GM18858 (cell line): ENCODE data around the gene HK1.

Experiments used
- ATAC-seq: cut with Tn5 transposase; IDR thresholded peaks from one replicate; pipeline ENCODE4 v1.9.1; 2021; ENCODE audit not compliant: unreplicated experiment

HK1 gene

DNA sequence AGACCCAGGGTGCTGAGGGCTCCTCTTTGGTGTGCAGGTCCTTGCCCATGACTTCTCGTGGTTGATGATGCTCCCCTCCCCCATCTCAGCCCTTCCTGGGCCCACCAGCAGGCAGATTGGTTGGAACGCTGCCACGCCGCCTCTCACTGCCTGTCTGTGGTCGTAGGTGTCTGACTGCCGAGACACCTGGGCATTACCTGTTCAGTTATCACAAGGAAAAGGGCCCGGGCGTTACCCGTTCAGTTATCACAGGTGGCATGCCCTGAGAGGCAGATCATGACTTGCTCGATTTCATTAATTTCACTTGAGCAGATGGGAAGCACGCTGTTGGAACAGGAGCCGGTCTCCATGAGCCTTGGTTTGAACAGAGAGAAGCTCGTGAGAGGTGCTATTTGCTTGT, 95.9 kb downstream of the HK1 start:
- ATAC-seq: no peak

DNA sequence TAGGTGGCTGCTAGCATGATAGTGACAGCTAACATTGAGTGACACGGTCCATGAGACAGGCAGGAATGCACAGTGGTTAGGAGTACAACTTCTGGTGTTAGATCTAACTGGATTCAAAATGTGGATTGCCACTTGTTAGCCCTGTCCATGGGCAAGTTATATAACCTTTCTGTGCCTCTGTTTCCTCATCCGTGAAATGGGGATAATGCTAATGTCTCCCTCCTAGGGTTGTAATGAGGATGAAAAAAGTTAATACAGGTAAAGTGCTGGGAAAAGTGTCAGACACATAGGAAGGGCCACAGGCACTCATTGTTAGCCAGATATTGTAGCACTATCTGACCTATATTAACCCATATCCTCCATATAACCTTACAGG, 96.6 kb downstream of the HK1 start:
- ATAC-seq: no peak

DNA sequence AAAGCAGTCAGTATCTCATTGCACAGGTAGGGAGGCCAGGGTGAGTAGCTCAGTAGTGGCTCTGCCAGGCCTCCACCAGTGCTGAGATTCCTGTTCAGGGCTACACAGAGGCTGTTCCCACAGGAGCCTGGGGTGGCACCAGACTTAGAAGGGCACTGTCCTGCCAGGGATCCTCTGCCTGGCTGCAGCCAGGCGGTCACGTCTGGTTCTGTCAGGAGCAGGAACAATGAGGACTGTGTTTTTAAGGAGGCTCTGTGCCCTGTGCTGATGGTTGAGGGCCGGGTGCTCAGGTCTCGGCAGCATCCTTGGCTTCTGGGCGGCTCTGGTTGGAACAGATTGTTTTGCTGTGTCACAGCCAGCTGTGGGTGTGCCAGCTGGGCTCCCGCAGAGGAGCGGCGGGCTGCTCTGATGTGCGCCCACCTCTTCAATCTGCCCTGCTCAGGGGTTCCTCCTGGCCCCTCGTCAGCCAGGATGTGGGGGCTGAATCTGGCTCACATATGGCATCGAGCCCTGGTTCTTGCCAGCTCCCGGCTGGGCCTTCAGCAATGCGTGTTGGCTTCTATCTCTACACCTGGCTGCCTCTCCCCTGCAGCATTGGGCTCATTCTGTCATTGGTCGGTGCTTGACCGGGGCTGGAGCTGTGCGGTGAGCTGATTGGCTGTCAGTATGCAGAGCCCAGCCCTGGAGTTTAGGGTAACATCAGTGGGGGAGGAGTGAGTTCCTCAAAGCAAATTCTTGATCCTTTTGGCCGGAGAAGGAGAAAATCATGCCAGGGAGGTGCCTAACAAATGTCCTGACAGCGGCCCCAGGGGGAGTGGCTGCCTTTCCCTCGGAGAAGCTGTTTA, 97.2 kb downstream of the HK1 start:
- no peak for ATAC-seq

DNA sequence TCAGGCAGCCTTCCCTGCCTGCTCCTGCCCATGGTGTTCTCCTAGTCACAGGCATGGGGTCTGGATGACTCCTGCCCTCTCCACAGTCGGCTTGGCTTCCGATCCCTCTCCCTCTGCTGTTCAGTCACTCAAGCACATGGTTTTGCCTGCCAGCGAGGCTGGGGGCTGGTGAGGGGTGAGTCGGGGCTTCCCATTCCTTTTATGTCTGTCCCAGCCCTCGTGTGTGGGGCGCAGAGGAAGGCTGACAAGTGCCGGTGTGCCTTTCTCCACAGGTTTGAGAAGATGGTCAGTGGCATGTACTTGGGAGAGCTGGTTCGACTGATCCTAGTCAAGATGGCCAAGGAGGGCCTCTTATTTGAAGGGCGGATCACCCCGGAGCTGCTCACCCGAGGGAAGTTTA, 98.4 kb downstream of the HK1 start:
- no peak for ATAC-seq

DNA sequence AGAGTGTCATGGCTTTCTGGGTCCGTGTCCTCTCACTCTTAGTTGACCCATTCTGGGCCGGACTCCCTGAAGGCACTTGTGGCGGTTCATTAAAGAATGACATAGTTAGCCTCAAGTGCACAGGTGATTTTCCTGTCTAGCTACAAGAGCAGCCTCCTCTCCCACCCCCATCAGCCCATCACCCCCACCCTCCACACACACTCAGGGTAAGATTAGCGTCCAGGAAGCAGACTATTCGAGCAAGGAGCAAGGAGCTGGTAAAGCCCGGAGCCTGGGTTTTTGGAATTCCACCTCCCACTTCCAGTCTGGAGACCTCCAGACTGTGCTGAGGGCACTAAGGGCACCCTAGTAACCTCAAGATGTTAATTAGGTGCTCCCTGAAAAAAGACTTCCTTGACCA, 98.9 kb downstream of the HK1 start:
- no peak for ATAC-seq

DNA sequence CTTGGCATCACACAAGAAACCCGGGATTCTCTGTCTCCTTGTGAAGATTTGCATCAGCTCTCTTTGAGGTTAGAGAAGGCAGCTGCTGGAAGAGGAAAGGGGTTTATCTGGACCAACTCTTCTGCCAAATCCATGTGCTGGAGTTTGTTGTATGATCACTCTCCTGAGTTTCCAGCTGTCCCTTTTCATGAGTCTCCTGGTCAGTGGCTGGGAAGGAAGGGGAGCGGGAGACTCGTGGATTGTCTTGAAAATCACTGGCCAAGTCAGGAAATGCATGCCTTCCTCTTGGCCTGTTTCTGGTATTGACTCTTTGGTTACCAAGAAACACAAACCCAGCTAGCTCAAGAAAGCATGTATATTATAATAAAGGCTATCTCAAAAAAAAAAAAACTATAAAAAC, 99.6 kb downstream of the HK1 start:
- ATAC-seq: no peak

DNA sequence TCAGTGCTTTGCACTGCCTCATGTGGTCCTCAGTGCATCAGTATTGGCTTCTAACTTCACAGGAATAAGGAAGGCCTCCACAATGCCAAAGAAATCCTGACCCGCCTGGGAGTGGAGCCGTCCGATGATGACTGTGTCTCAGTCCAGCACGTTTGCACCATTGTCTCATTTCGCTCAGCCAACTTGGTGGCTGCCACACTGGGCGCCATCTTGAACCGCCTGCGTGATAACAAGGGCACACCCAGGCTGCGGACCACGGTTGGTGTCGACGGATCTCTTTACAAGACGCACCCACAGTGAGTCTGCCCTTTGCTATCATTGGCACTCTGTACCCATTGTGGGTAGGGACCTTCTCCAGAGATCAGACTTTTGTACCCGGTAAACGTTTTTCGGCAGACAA, 101.5 kb downstream of the HK1 start:
- ATAC-seq: no peak

DNA sequence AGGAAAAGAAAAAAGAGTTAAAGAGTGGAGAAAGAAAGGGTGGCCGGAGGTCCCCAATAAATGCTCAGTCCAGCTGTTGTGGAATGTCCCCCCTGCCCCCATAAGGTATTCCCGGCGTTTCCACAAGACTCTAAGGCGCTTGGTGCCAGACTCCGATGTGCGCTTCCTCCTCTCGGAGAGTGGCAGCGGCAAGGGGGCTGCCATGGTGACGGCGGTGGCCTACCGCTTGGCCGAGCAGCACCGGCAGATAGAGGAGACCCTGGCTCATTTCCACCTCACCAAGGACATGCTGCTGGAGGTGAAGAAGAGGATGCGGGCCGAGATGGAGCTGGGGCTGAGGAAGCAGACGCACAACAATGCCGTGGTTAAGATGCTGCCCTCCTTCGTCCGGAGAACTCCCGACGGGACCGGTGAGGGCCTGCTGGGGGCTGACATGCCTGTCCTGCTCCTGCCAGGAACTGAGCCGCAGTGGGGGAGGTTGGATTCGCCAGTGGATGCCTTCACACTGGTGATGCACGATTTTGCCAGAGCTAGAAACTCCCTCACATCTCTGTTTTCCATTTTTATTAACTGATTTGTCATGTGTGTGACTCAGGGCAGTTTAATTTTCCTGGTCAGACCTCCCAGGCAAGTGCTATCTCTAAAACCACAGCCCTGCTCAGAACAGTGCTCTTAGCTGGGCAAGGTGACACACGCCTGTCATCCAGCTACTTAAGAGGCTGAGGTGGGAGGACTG, 104.3 kb downstream of the HK1 start:
- no peak for ATAC-seq

DNA sequence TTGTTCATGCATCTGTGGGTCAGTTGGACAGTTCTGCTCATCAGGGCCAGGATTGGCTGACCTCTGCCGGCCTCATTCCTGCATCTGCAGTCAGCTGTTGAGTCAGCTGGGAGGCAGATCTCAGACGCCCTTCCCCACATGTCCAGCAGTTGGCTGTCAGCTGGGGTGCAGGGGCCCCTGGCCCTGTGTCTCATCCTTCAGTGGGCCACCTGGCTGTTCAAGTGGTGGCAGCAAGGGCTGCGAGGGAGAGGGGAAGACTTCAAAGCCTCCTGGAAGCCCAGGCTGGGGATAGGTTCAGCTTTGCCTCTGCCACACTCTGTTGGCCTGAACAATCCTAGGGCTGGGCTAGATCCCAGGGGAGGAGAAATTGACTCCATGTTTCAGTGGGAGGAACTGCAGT, 105.3 kb downstream of the HK1 start:
- no peak for ATAC-seq

DNA sequence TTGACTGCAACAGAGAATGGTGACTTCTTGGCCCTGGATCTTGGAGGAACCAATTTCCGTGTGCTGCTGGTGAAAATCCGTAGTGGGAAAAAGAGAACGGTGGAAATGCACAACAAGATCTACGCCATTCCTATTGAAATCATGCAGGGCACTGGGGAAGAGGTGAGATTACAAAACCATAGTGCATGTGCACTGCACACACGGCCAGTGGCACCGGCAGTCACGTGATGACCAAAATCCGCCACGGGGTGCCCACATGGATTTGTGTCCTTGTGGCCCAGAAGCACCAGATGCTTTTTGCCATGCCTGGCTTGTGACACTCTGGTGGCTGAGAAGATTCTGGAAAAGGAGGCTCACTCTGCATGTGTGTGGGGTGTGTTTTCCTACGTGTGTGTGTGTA, 106.0 kb downstream of the HK1 start:
- no peak for ATAC-seq

DNA sequence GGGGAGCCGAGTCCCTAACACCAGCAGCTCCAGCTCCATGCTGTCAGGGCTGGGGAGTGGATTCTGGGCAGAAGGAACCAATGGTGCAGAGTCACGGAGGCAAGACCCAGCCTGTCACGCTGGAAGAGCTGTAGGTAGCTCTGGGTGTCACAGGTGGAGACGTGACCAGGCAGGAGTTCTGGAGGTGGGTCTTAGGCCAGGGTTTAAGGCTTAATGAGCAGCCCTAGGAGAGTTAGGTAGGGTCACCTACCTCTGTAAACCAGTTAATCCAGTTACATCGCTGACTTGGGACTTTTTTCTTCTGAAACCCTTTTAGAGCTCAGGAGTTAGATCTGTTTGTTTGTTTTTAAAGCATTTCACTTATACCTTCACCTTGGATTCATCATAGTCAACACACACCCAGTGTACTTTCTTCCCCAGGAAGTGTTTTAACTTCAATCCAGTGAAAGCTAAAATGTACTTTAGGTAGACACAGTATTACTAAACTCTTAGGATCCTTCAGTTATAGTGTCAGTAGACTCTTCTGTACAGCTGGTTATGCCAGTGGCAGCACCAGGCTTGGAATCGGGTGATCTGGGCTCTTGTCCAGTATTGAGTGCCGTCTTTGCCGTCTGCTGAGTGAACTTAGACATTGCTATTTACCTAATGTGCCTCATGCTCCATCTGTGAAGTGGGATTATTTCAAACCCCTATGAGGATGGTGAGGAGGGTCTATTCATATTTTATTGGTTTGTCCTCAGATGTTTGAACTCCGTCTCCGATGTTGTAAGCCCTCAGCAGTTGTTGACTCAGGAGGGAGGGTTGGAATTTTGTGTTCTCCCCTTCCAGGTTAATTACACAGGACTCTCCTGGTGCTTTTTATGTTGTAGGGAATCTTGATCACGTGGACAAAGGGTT, 107.4 kb downstream of the HK1 start:
- no peak for ATAC-seq

DNA sequence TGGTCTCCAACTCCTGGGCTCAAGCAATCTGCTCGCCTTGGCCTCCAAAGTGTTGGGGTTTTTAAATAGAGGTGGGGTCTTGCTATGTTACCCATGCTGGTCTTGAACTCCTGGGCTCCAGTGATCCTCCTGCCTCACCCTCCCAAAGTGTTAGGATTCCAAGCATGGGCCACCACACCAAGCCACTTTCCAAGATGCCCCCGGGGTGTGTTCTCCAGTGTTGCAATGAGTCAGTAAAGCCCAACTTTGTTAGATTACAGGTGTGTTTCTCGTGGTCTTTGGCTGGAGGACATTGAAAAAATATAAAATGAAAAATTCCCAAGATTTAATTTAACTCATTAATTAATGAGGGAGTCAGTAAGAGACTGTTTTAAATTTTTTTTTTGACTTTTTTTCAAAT, 109.2 kb downstream of the HK1 start:
- ATAC-seq: no peak

DNA sequence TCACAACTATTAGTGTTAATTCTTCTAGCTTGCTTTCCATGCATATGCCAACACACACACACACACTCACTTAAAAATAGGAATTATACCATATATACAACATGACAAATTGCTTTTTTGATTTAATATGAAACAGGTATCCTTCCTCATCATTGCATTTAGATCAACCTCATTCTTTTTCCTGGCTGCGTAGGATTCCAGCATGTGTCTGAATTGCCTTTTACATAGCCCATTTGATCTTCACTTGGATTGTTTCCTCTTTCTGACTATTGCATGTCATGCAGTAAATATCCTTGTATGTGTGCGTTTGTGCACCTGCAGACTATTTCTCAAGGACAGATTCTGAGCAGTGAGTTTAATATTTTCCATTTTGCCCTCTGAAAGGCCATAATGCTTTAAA, 110.2 kb downstream of the HK1 start:
- ATAC-seq: no peak

DNA sequence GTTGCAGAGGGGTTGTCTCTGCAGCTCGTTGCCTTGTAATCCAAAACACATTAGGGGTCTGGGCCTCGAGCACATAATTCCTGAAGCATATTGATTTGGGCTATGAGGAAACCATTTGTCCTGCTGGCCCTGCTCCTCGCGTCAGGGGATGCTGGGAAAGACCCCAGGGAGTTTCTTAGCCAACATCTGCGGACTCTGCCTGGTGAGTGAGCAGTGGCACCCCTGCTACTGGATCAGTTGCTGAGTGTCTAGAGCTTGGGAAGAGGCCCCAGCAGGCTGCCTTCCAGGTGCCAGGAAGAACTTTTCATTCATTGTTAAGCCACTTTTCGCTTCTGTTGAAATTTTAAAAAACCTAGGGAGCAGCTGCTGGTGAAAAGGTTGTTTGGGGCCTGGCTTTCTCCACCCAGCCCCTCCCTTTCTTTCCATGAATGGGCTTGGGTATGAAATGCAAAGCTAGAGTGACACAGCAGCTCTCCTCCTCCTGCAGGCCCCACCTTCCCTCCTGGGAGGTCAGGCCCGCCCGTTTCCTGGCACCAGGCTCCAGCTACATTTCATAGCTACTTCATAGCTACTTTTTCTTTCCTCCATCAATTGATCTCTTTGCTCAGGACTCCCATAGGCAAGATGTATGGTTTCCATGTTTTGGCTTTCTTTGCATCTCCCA, 111.7 kb downstream of the HK1 start:
- no peak for ATAC-seq

DNA sequence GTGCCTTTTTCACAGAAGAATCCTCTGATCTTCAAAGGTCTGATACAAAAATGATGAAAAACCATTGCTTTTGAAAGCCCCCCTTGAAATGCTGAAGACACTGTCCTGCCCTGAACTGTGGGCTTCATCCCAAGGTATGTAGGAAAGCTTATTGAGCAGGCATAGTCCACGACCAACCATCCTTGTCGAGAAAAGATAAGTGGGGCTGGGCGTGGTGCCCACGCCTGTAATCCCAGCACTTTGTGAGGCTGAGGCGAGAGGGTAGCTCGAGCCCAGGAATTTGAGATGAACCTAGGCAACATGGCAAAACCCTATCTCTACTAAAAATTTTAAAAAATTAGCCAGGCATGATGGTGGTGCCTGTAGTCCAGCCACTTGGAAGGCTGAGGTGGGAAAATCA, 112.9 kb downstream of the HK1 start:
- no peak for ATAC-seq

DNA sequence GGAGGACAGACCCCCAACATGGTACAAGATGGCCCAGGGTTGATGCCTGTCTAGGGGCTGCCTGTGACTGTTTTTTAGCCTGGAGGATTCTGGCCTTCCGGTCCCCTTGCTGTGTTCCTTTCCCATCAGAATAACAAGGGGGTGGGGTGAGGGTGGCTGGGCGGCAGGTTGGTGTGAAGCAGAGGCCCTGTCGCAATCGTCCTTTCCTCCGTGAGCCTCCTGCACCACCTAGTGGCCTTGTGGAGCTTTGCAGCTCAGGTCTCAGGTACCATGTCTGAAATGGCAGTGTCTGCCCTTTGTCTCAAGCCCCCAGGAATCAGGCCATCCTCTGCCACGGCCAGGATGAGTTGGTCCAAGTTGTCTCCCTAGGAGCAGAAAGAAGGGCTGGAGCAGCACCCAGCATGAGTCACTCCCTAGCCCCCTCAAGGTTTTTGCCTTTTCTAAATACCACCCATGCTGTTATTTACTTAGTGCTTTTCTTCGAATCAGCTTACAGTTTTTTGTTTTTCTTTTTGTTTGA, 114.2 kb downstream of the HK1 start:
- no peak for ATAC-seq

DNA sequence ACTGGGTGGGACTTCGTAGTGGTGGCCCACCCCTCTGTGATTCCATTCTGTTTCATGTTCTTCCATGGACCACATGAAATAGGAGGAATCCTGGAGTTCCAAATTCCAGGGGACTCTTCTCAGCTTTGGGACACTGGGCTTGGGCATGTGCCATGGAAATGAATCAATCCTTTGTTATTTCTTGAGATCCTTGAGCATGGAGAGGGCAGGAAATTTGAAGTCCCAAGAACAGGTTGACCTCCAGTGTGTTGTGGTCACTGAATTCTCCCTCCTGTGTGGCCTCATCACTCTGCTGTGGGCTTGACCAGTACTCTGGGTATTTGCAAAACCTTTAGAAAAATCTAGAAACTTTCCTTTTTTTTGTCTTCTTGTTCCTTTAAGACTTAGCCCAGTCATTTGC, 115.7 kb downstream of the HK1 start:
- ATAC-seq: no peak

DNA sequence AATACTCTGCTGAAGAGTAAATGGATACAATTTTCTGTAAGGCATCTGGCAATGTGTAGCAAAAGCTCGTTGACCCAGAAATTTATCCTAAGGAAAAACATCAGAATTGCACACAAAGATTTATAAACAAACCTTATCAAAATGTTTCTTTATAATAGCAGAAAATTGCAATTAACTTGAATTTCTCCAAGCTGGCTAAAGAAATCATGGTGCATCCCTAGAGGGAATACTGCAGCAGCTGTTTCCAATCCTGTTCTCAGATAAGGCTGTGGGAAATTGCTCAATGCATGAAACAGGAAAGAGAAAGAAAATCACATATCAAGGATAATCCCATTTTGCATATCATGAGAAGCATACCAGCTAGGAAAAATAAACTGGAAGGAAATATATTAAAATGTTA, 119.7 kb downstream of the HK1 start:
- ATAC-seq: no peak

DNA sequence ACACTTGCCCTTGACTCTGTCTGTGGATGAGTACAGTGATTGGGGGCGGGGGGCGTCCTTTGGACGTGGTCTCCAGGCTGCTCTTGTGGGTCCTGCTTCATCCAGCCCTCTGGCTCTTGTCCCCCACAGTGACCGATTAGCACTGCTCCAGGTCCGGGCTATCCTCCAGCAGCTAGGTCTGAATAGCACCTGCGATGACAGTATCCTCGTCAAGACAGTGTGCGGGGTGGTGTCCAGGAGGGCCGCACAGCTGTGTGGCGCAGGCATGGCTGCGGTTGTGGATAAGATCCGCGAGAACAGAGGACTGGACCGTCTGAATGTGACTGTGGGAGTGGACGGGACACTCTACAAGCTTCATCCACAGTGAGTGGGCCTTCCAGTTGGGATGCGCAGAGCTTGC, 120.2 kb downstream of the HK1 start:
- no peak for ATAC-seq

DNA sequence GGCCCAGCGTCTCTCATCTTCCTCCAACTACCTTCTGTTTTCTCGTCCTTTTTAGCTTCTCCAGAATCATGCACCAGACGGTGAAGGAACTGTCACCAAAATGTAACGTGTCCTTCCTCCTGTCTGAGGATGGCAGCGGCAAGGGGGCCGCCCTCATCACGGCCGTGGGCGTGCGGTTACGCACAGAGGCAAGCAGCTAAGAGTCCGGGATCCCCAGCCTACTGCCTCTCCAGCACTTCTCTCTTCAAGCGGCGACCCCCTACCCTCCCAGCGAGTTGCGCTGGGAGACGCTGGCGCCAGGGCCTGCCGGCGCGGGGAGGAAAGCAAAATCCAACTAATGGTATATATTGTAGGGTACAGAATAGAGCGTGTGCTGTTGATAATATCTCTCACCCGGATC, 122.6 kb downstream of the HK1 start:
- ATAC-seq: no peak

DNA sequence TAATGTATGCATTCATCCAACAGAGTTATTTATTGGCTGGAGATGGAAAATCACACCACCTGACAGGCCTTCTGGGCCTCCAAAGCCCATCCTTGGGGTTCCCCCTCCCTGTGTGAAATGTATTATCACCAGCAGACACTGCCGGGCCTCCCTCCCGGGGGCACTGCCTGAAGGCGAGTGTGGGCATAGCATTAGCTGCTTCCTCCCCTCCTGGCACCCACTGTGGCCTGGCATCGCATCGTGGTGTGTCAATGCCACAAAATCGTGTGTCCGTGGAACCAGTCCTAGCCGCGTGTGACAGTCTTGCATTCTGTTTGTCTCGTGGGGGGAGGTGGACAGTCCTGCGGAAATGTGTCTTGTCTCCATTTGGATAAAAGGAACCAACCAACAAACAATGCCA, 123.1 kb downstream of the HK1 start:
- ATAC-seq: no peak
